Measurements from ENCODE around the gene FRMD4B. TPM values are rescaled to one million over a fixed set of nuclear protein-coding genes. Genes with fewer than 3 reads are reported as not detected.

Gene FRMD4B
- total RNA-seq, 1 experiment from 2014 or later: 0.90 TPM

DNA sequence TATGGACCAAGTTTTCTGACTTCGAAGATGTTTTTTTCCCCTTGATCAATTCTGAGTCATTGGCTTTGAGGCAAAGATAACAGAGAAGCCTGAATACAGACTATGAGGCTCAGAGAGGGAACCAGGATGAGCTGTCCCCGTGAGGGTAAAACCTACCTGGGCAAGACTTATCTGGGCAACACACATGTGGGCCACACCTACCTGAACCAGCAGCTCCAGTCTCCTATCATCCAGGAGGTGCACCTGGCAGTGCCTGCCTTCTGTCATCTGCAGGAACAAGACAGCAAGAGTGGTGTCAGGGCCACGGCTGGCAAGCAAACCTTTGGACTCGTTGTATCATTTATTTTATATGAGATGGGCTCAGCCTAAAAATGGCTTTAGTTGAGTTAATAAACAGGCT is 72.6 kb downstream of the FRMD4B start:
- POLR2A ChIA-PET: no interaction called here
- H3K27me3 ChIP-seq (ENCODE audit: control insufficient read depth, insufficient read depth, low read length): no peaks in the 10 kb centered on the region
- no peak overlapping the region for H3K27ac ChIP-seq (ENCODE audit: low read length)
- H3K36me3 ChIP-seq (ENCODE audit: control insufficient read depth, insufficient read depth, low read length): no peaks in the 10 kb centered on the region
- TF ChIP-seq, protein P1, sequence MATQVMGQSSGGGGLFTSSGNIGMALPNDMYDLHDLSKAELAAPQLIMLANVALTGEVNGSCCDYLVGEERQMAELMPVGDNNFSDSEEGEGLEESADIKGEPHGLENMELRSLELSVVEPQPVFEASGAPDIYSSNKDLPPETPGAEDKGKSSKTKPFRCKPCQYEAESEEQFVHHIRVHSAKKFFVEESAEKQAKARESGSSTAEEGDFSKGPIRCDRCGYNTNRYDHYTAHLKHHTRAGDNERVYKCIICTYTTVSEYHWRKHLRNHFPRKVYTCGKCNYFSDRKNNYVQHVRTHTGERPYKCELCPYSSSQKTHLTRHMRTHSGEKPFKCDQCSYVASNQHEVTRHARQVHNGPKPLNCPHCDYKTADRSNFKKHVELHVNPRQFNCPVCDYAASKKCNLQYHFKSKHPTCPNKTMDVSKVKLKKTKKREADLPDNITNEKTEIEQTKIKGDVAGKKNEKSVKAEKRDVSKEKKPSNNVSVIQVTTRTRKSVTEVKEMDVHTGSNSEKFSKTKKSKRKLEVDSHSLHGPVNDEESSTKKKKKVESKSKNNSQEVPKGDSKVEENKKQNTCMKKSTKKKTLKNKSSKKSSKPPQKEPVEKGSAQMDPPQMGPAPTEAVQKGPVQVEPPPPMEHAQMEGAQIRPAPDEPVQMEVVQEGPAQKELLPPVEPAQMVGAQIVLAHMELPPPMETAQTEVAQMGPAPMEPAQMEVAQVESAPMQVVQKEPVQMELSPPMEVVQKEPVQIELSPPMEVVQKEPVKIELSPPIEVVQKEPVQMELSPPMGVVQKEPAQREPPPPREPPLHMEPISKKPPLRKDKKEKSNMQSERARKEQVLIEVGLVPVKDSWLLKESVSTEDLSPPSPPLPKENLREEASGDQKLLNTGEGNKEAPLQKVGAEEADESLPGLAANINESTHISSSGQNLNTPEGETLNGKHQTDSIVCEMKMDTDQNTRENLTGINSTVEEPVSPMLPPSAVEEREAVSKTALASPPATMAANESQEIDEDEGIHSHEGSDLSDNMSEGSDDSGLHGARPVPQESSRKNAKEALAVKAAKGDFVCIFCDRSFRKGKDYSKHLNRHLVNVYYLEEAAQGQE (IDR thresholded peaks at IDR 0.05; ENCODE audit: insufficient read depth in 1 of 2, low read depth in 2 of 2, low read length in 1 of 2): no peak
- TF ChIP-seq TCF7L2 (IDR thresholded peaks at IDR 0.05; ENCODE audit: low read depth, low read length) (no peak), SIN3A (IDR thresholded peaks at IDR 0.05; ENCODE audit: borderline replicate concordance, insufficient read depth, low read depth, low read length) (no peak), POLR2AphosphoS5 (IDR thresholded peaks at IDR 0.05; ENCODE audit: low read depth, low read length) (no peak)
- TF ChIP-seq, protein P2, sequence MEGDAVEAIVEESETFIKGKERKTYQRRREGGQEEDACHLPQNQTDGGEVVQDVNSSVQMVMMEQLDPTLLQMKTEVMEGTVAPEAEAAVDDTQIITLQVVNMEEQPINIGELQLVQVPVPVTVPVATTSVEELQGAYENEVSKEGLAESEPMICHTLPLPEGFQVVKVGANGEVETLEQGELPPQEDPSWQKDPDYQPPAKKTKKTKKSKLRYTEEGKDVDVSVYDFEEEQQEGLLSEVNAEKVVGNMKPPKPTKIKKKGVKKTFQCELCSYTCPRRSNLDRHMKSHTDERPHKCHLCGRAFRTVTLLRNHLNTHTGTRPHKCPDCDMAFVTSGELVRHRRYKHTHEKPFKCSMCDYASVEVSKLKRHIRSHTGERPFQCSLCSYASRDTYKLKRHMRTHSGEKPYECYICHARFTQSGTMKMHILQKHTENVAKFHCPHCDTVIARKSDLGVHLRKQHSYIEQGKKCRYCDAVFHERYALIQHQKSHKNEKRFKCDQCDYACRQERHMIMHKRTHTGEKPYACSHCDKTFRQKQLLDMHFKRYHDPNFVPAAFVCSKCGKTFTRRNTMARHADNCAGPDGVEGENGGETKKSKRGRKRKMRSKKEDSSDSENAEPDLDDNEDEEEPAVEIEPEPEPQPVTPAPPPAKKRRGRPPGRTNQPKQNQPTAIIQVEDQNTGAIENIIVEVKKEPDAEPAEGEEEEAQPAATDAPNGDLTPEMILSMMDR (IDR thresholded peaks at IDR 0.05): no peak
- BruUV-seq (replicated peaks): no TSS peak
- intact Hi-C loops (cut with micrococcal nuclease; ENCODE audit: unreplicated experiment) (loop anchor here (10.0 kb wide), 1 partner anchor 112 kb away; no protein-coding TSS in a partner anchor), in situ Hi-C loops (cut with HindIII; ENCODE audit: low pct_unique_long_range_greater_than_20kb, low sequenced_read_pairs) (no loop called here)
- H3K4me1 ChIP-seq (ENCODE audit: control insufficient read depth, insufficient read depth, low read length): no peaks in the 10 kb centered on the region
- H3K9me3 ChIP-seq (ENCODE audit: control insufficient read depth, insufficient read depth, low read depth, low read length): no peaks in the 10 kb centered on the region
- DNase-seq (ENCODE audit: low read depth, low spot score): no peak
- no peak overlapping the region for H3K4me3 ChIP-seq (ENCODE audit: low read depth in 2 of 2, low read length in 2 of 2)
- CTCF ChIA-PET: interaction anchor here (0.6 kb wide), 1 partner anchor 32 kb away, joined by 4 read pairs; no protein-coding TSS in a partner anchor
- ATAC-seq: no peak

GRCh38 chr3:69309814-69310213 is 76.1 kb downstream of the FRMD4B start:
- H3K27ac ChIP-seq (ENCODE audit: low read length): no peak overlapping the region
- H3K4me1 ChIP-seq (ENCODE audit: control insufficient read depth, insufficient read depth, low read length): no peaks in the 10 kb centered on the region; the same call in 1 of the 2 replicates
- BruUV-seq (replicated peaks): no TSS peak
- TF ChIP-seq, protein P2 (IDR thresholded peaks at IDR 0.05): peak; percentile 67
- TF ChIP-seq SIN3A (IDR thresholded peaks at IDR 0.05; ENCODE audit: borderline replicate concordance, insufficient read depth, low read depth, low read length): no peak
- POLR2A ChIA-PET: no interaction called here
- CTCF ChIA-PET: no interaction called here
- H3K27me3 ChIP-seq (ENCODE audit: control insufficient read depth, insufficient read depth, low read length): no peaks in the 10 kb centered on the region
- ATAC-seq: peak; percentile 84
- intact Hi-C loops (cut with micrococcal nuclease; ENCODE audit: unreplicated experiment) (loop anchor here (5.0 to 10.0 kb wide), 2 partner anchors 115 to 362 kb away; no protein-coding TSS in a partner anchor), in situ Hi-C loops (cut with HindIII; ENCODE audit: low pct_unique_long_range_greater_than_20kb, low sequenced_read_pairs) (no loop called here)
- H3K36me3 ChIP-seq (ENCODE audit: control insufficient read depth, insufficient read depth, low read length): no peaks in the 10 kb centered on the region
- no peaks in the 10 kb centered on the region for H3K9me3 ChIP-seq (ENCODE audit: control insufficient read depth, insufficient read depth, low read depth, low read length)
- DNase-seq (ENCODE audit: low read depth, low spot score): no peak
- no peak overlapping the region for H3K4me3 ChIP-seq (ENCODE audit: low read depth in 2 of 2, low read length in 2 of 2)
